B cell (primary cell): ENCODE measurements around the gene RAD51B. TPM values are rescaled to one million over a fixed set of nuclear protein-coding genes. Genes with fewer than 3 reads are reported as not detected.

ENCODE experiments used
- ATAC-seq: fragments of 200-7000 bp; cut with Tn5 transposase; one replicate; pipeline ENCODE4 v1.10.0; 2021; ENCODE audit warnings: low read depth, mild to moderate bottlenecking, moderate number of reproducible peaks, moderate library complexity
- CTCF ChIA-PET: fragments of 350-600 bp; sonication (Branson Sonifier 250); formaldehyde crosslinking; loops from one replicate; lab custom pipeline; 2021; ENCODE audit warnings: antibody characterized with exemption, inconsistent platforms; lab: Charles Lee
- POLR2A ChIA-PET: fragments of 350-600 bp; sonication (Branson Sonifier 250); formaldehyde crosslinking; loops from one replicate; lab custom pipeline; 2021; ENCODE audit warnings: antibody characterized with exemption; lab: Charles Lee
- DNase-seq: peaks from one replicate; pipeline ENCODE4 v3.0.0; 2013
- H2AFZ ChIP-seq: 2 replicates; pipeline ENCODE4 v1.6.1; 2012; ENCODE audit warnings: mild to moderate bottlenecking, low read depth, low read length; ENCODE audit not compliant: insufficient read depth, poor library complexity, severe bottlenecking
- H3K27ac ChIP-seq, 2 donors: 1 replicate in 1 of 2; 2 replicates in 1 of 2; pipeline ENCODE4 v1.5.1; 2012 to 2013; ENCODE audit warnings: low read length in 2 of 2, mild to moderate bottlenecking in 2 of 2, moderate library complexity in 1 of 2
- H3K27me3 ChIP-seq, 4 experiments: fragments of 200-600 bp in 1 of 4; sonication (generic) in 1 of 4; replicated peaks in 1 of 4; 1 replicate in 2 of 4; 2 replicates in 2 of 4; pipeline versions ENCODE4 v1.6.1 to v1.7.0; 2013 to 2016; ENCODE audit warnings: low read length in 3 of 4, mild to moderate bottlenecking in 2 of 4, mixed read lengths in 1 of 4, moderate library complexity in 1 of 4; ENCODE audit not compliant: insufficient read depth in 4 of 4, control insufficient read depth in 3 of 4; ENCODE audit errors: control extremely low read depth in 1 of 4
- H3K36me3 ChIP-seq, 2 experiments: replicated peaks in 1 of 2; 1 replicate in 1 of 2; 2 replicates in 1 of 2; pipeline versions ENCODE4 v1.6.1 to v1.7.1; 2013; ENCODE audit warnings: low read length in 1 of 2; ENCODE audit not compliant: insufficient read depth in 2 of 2, control insufficient read depth in 1 of 2; ENCODE audit errors: control extremely low read depth in 1 of 2, extremely low read depth in 1 of 2
- H3K4me1 ChIP-seq, 2 donors: fragments of 200-600 bp in 1 of 2; sonication (generic) in 1 of 2; 1 replicate in 1 of 2; 2 replicates in 1 of 2; pipeline versions ENCODE4 v1.5.1 to v1.6.1; 2013 to 2017; ENCODE audit warnings: low read length in 2 of 2; ENCODE audit not compliant: control insufficient read depth in 2 of 2, insufficient read depth in 2 of 2
- H3K4me2 ChIP-seq: replicated peaks from 2 replicates; pipeline ENCODE3; 2012; ENCODE audit warnings: mild to moderate bottlenecking, low read depth, low read length; ENCODE audit not compliant: poor library complexity, severe bottlenecking
- H3K4me3 ChIP-seq, 5 experiments: fragments of 200-600 bp in 1 of 5; sonication (generic) in 1 of 5; 1 replicate in 3 of 5; 2 replicates in 2 of 5; pipeline versions ENCODE4 v1.5.1 to v1.7.0; 2011 to 2016; ENCODE audit warnings: low read length in 4 of 5, mild to moderate bottlenecking in 4 of 5, low read depth in 2 of 5, control low read depth in 1 of 5, moderate library complexity in 1 of 5; ENCODE audit not compliant: insufficient read depth in 1 of 5; ENCODE audit errors: control extremely low read depth in 1 of 5, extremely low read depth in 1 of 5
- H3K79me2 ChIP-seq: fragments of 200-600 bp; sonication (generic); one replicate; pipeline ENCODE4 v1.6.0; 2016; ENCODE audit warnings: low read length; ENCODE audit not compliant: control insufficient read depth, insufficient read depth
- H3K9ac ChIP-seq: fragments of 200-600 bp; sonication (generic); 2 replicates; pipeline ENCODE4 v1.6.1; 2017; ENCODE audit warnings: mild to moderate bottlenecking, low read length, moderate library complexity
- H3K9me3 ChIP-seq, 3 donors: one replicate each; pipeline versions ENCODE4 v1.6.1 to v1.7.1; 2013; ENCODE audit warnings: low read length in 2 of 3; ENCODE audit not compliant: control insufficient read depth in 2 of 3, insufficient read depth in 1 of 3; ENCODE audit errors: control extremely low read depth in 1 of 3
- H4K20me1 ChIP-seq: 2 replicates; pipeline ENCODE4 v1.6.0; 2012; ENCODE audit warnings: mild to moderate bottlenecking, low read length; ENCODE audit not compliant: insufficient read depth, control insufficient read depth, poor library complexity, severe bottlenecking
- H3K27ac Mint-ChIP-seq: one replicate; pipeline ENCODE4 v1.8.0; 2021; ENCODE audit warnings: mixed read lengths
- H3K27me3 Mint-ChIP-seq: one replicate; pipeline ENCODE4 v1.8.0; 2021; ENCODE audit warnings: mixed read lengths
- H3K4me1 Mint-ChIP-seq: one replicate; pipeline ENCODE4 v1.8.0; 2021; ENCODE audit warnings: mixed read lengths
- H3K4me3 Mint-ChIP-seq: one replicate; pipeline ENCODE4 v1.8.0; 2021; ENCODE audit warnings: mixed read lengths
- H3K9me3 Mint-ChIP-seq: one replicate; pipeline ENCODE4 v1.8.0; 2022; ENCODE audit warnings: mixed read lengths; ENCODE audit not compliant: insufficient read depth
- CTCF ChIP-seq: fragments of 200-600 bp; IDR thresholded peaks from one replicate; pipeline ENCODE4 v1.8.0; 2022; ENCODE audit warnings: antibody characterized with exemption, mild to moderate bottlenecking
- EZH2 ChIP-seq: IDR thresholded peaks from 2 replicates; pipeline ENCODE4 v1.6.1; 2012; ENCODE audit warnings: borderline replicate concordance, low read depth, mild to moderate bottlenecking, moderate library complexity, low read length; ENCODE audit not compliant: insufficient read depth, poor library complexity, severe bottlenecking
- WGBS: methylation state at CpG from one replicate; pipeline ENCODE4 v1.1.5; 2013; ENCODE audit warnings: missing lambda C conversion rate; ENCODE audit not compliant: insufficient coverage; 5-methylcytosine and 5-hydroxymethylcytosine counted together
- intact Hi-C: fragments of 100-400 bp; cut with micrococcal nuclease; formaldehyde crosslinking; loops from one replicate; pipeline ENCODE4 v1.10.0; 2022
- polyA plus RNA-seq: library from polyadenylated mRNA; depleted of rRNA; stranded (reverse); fragments of >200 nt; gene quantifications from 2 replicates; pipeline ENCODE4 v1.2.3, GENCODE V29; 2012
- total RNA-seq, 2 donors: library from RNA; stranded (reverse); fragments of 120-200 nt in 1 of 2; gene quantifications; 1 replicate in 1 of 2; 2 replicates in 1 of 2; pipeline versions ENCODE4 v1.2.3 to v1.2.4, GENCODE V29; 2013 to 2022

The RAD51B gene
- total and polyA plus RNA-seq, 2 donors (not counting 1 experiment from before 2014, with no cell fraction given): 6.5 to 60.6 TPM

GRCh38 chr14:68320495-68320894 is 500.9 kb downstream of the RAD51B start:
- ChIA-PET CTCF (interaction anchor here (0.6 to 1.8 kb wide), 2 partner anchors 10 to 30 kb away, joined by 4 read pairs; no protein-coding TSS in a partner anchor), POLR2A (interaction anchor here (0.6 kb wide), 1 partner anchor 194 kb away, joined by 11 read pairs; no protein-coding TSS in a partner anchor)
- Histone ChIP-seq H4K20me1 (no peaks in the 10 kb centered on the region), H3K79me2 (no peaks in the 10 kb centered on the region), H3K9me3 (no peaks in the 10 kb centered on the region), H3K36me3 (no peaks in the 10 kb centered on the region), H3K27me3 (no peaks in the 10 kb centered on the region), H3K4me2 (no peak overlapping the region), H3K9ac (no peak overlapping the region), H2AFZ (no peak overlapping the region), H3K27ac (no peak overlapping the region), H3K4me3 (no peak overlapping the region), H3K4me1 (peaks cover 37 to 68% of the 10 kb centered on the region in 2 donors)
- ATAC-seq: no peak
- 100% methylated on average over 1 of the region's 1 CpG for WGBS
- no peaks in the 10 kb centered on the region for H3K9me3 Mint-ChIP-seq
- intact Hi-C loops: no loop called here
- peaks cover 67% of the 10 kb centered on the region for H3K4me1 Mint-ChIP-seq
- H3K4me3 Mint-ChIP-seq: no peak overlapping the region
- H3K27ac Mint-ChIP-seq: peak overlapping the region; percentile 47
- no peaks in the 10 kb centered on the region for H3K27me3 Mint-ChIP-seq
- no peak for TF ChIP-seq EZH2
- TF ChIP-seq CTCF: no peak
- no peak for DNase-seq

- Histone ChIP-seq H4K20me1 (no peaks in the 10 kb centered on the region), H3K79me2 (no peaks in the 10 kb centered on the region), H3K4me1 (peaks cover 55 to 70% of the 10 kb centered on the region in 2 donors), H3K9ac (no peak overlapping the region), H3K4me2 (no peak overlapping the region), H3K9me3 (no peaks in the 10 kb centered on the region), H2AFZ (no peak overlapping the region), H3K27me3 (no peaks in the 10 kb centered on the region), H3K36me3 (no peaks in the 10 kb centered on the region), H3K27ac (no peak overlapping the region), H3K4me3 (no peak overlapping the region)
- Mint-ChIP-seq H3K27me3 (no peaks in the 10 kb centered on the region), H3K4me1 (peaks cover 67% of the 10 kb centered on the region), H3K27ac (peak overlapping the region; percentile 24), H3K4me3 (no peak overlapping the region), H3K9me3 (no peaks in the 10 kb centered on the region)
- no peak for ATAC-seq
- no peak for TF ChIP-seq EZH2
- TF ChIP-seq CTCF: no peak
- DNase-seq: no peak
- CTCF ChIA-PET: interaction anchor here (1.0 to 1.2 kb wide), 2 partner anchors 12 to 494 kb away, joined by 3 read pairs; no protein-coding TSS in a partner anchor
- POLR2A ChIA-PET: interaction anchor here (1.0 kb wide), 1 partner anchor 11 kb away, joined by 3 read pairs; no protein-coding TSS in a partner anchor
- WGBS: no CpG with 5 or more reads among the region's 4 CpGs
- intact Hi-C loops: no loop called here
Observed at GRCh38 chr14:68322940-68323620, 503.5 kb downstream of the RAD51B start.
